GM12873 (cell line): Measurements from ENCODE around the gene CLSTN2.

ENCODE experiments used
- TF ChIP-seq, protein P1 (sequence below): IDR thresholded peaks from 2 replicates; pipeline ENCODE4 v1.5.1; 2012; ENCODE audit warnings: low read depth, mild to moderate bottlenecking, moderate library complexity, low read length, control low read depth; ENCODE audit not compliant: insufficient read depth; ENCODE audit errors: missing control alignments

Gene CLSTN2

DNA sequence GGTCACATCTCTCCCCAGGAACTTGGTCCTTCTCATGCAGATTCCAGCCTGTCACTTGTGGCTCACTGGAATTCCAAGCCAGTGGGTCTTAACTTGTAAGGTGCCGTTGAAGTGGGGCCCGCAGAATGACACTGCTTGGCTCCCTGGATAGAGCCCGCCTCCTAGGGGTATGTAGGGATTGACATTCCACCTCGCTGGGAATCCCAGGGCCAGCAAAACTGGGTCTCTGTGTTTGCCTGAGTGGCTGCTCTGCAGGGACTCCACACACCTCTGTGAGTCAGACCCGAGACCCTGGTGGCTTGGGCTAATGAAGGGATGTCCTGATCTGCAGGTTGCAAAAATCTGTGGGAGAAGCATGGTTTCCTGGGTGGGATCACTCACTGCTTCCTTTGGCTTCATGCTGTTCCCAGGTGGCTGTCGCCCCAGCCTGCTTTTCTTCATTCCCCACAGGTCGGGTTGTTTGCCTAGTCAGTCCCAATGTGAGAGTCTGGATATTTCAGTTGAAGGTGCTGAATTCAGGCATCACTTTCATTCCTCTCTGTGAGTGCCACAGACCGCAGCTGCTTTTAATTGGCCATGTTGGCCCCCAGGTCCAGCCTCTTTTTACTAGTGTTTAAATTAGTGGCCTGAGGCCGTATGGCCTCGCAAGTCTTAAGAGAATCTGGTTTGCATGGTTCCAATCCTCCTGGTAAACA is 586.9 kb downstream of the CLSTN2 start:
- TF ChIP-seq, protein P1, sequence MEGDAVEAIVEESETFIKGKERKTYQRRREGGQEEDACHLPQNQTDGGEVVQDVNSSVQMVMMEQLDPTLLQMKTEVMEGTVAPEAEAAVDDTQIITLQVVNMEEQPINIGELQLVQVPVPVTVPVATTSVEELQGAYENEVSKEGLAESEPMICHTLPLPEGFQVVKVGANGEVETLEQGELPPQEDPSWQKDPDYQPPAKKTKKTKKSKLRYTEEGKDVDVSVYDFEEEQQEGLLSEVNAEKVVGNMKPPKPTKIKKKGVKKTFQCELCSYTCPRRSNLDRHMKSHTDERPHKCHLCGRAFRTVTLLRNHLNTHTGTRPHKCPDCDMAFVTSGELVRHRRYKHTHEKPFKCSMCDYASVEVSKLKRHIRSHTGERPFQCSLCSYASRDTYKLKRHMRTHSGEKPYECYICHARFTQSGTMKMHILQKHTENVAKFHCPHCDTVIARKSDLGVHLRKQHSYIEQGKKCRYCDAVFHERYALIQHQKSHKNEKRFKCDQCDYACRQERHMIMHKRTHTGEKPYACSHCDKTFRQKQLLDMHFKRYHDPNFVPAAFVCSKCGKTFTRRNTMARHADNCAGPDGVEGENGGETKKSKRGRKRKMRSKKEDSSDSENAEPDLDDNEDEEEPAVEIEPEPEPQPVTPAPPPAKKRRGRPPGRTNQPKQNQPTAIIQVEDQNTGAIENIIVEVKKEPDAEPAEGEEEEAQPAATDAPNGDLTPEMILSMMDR, result no peak

DNA sequence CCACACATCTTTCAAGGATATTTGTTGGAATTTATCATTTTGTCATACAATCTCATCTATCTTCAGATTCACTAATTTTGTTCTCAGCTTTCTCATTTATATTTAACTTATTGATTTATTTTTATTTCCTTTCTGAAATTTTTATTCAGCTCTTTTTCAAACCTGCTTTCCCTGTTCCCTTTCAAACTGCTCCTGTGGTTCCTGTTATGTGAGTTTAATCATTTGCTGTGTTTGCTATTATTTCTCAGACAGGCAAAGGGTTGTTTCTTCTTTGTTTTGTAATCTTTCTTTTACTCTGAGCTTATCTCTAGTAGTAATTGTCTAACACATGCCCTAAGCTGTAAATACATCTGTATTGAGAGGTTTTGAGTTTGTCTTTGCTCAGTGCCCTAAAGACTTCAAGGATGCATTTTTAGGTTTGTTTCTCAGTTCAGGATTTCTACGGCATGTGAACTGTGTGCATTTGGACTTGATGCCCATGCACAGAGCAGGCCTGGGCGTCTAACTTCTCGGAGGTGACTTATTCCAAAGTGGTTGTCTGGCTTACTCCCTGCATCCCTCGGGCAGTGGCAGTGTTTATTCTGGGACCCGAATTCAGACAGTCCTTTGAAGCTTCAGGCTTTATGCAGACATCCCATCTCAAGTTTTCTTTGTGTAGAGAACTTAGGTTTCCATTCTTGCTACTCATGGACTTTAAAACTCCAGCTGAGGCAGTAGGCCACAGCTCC is 587.8 kb downstream of the CLSTN2 start:
- TF ChIP-seq, protein P1, result no peak

DNA sequence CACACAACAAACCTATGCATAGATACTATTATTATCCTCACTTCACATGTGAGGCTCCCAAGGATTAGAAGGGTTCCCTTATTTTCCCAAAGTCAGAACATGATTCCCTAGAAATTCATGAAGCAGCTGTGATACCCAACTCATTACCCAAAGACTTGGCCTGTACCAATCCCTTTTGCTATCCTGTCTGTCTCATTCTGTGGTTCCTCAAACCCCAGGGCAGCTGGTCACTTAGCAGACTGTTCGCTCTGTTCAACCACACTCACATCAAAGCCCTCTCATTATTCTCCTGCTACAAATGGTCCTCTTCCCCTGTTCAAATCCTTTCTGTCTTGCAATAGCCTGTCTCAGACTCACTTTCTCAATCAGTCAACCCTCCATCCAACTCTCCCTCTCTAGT is 588.6 kb downstream of the CLSTN2 start:
- TF ChIP-seq, protein P1, result no peak

DNA sequence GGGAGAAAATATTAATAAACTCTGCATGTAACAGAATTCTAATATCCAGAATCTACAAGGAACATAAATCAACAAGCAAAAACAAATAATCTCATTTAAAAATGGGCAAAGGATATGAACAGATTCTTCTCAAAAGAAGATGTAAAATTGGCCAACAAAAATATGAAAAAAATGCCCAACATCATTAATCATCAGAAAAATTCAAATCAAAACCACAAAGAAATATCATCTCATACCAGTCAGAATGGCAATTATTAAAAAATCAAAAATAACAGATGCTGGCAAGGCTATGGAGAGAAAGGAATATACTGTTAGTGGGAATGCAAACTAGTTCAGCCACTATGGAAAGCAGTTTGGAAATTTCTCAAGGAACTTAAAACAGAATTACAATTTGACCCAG is 592.2 kb downstream of the CLSTN2 start:
- TF ChIP-seq, protein P1, result no peak

DNA sequence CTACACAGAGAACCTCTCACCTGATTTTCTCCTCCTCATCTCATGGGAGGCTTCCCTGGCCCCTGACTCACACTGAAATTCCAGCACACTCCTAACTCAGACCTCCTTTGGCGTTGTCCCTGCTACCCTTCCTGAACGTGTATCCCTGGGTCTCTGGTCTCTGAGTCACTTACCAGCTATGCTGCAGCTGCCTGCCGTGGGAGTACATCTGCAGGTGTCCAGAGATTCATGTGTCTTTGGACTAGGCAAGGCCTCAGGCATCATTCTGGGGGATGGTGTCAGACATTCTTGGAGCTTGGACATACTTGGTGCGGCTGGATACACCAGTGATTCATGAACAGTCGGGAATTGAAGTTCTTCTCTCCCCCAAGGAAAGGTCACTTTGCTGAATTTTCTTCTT is 594.1 kb downstream of the CLSTN2 start:
- TF ChIP-seq, protein P1, result no peak

DNA sequence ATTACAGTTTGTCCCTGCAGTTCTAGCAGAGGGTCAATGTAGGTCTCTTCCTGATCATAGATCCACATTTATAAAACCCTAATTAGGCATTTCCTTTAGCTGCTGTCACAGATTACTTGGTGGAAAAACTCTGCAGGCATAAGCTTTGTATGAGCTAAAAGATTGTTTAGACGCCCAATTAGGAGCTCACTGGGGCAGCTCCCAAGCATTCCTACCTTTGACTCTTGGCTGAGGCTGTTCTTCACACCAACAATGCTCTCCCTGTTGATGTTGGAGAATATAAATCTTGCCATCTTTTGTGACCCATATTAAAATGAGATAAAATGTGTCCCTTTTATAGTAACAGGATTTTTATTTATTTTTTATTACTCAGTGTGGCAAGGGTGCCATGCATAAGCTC is 594.6 kb downstream of the CLSTN2 start:
- TF ChIP-seq, protein P1, result no peak

DNA sequence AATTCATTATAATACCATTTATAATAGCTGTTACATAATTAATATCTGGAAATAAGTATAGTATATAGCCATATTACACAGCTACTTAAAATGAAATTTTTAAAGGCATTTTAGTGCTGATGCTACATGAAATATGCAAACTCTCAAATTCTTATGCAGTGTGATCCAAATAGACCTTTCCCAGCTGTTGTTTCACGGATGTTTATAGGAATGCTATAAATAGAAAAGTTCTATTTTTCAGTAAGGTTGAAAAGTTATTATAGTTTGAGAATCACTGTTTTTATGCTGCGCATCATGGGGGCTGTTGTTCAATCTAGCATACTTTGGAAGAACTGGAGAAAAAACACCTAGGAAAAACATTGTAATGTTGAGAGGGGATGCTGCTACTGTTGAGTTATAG is 595.1 kb downstream of the CLSTN2 start:
- TF ChIP-seq, protein P1, result no peak
